Subcutaneous abdominal adipose tissue (tissue), 5 donors: ENCODE results near the gene HUNK.

ENCODE experiments used
- H3K27ac ChIP-seq: one replicate; pipeline ENCODE4 v1.7.0; 2013; ENCODE audit warnings: low read depth, mild to moderate bottlenecking, inconsistent platforms, low read length, moderate library complexity
- H3K27me3 ChIP-seq, 5 donors: one replicate each; pipeline ENCODE4 v1.7.0; 2013; ENCODE audit warnings: low read length in 5 of 5, inconsistent platforms in 1 of 5; ENCODE audit not compliant: control insufficient read depth in 5 of 5, insufficient read depth in 4 of 5
- H3K36me3 ChIP-seq, 5 donors: one replicate each; pipeline ENCODE4 v1.7.0; 2013; ENCODE audit warnings: low read length in 5 of 5; ENCODE audit not compliant: control insufficient read depth in 5 of 5, insufficient read depth in 5 of 5
- H3K4me1 ChIP-seq, 5 donors: one replicate each; pipeline ENCODE4 v1.7.0; 2013; ENCODE audit warnings: low read length in 5 of 5, mild to moderate bottlenecking in 3 of 5, moderate library complexity in 1 of 5; ENCODE audit not compliant: control insufficient read depth in 5 of 5, insufficient read depth in 5 of 5
- H3K4me3 ChIP-seq, 5 donors: one replicate each; pipeline ENCODE4 v1.7.0; 2013; ENCODE audit warnings: low read length in 5 of 5, low read depth in 1 of 5
- H3K9ac ChIP-seq, 5 donors: one replicate each; pipeline ENCODE4 v1.7.0; 2013; ENCODE audit warnings: low read length in 5 of 5, mild to moderate bottlenecking in 4 of 5, moderate library complexity in 3 of 5
- H3K9me3 ChIP-seq, 5 donors: one replicate each; pipeline ENCODE4 v1.7.0; 2013; ENCODE audit warnings: low read length in 5 of 5; ENCODE audit not compliant: control insufficient read depth in 5 of 5
- donor health status: healthy.
- donor health status: healthy.
- donor health status: healthy.
- donor health status: healthy.
- donor health status: healthy.

Gene HUNK

DNA sequence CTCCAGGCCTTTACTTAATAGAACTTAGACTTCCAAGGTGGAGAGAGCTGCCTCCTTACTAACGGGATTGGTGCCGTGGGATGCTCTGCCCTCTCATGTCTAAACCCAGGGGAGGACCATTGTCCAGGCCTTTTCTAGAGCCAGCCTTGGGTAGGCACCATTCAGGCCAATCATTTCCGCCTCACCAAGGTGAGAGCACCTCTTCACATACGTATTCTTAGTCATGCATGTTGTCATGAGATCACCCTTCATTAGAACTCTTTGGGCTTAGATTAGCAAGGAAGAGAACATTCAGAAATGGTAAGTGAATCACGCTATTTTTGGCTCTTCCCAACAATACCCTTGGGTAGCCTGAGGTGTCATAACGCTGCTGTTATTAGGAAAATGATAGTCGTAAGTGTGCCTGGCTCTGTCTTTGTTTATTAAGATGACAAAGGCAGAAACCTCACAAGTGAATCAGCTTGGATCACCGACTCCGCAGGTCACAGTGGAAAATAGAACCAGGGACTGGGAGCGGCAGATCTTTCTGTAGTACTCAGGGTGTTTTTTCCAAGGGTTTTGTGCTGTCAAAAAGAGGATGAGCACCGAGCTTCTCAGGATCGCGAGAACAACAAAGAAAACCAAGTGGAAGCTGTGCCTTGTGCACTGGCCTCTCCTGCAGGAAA is 55.0 kb downstream of the HUNK start:
- Histone ChIP-seq H3K4me1 (no peaks in the 10 kb centered on the region), H3K27ac (no peak overlapping the region), H3K27me3 (peaks cover 0 to 8% (median 0%) of the 10 kb centered on the region in 5 donors), H3K36me3 (no peaks in the 10 kb centered on the region), H3K4me3 (no peak overlapping the region), H3K9ac (no peak overlapping the region), H3K9me3 (peaks cover 0 to 6% (median 3%) of the 10 kb centered on the region in 5 donors)

DNA sequence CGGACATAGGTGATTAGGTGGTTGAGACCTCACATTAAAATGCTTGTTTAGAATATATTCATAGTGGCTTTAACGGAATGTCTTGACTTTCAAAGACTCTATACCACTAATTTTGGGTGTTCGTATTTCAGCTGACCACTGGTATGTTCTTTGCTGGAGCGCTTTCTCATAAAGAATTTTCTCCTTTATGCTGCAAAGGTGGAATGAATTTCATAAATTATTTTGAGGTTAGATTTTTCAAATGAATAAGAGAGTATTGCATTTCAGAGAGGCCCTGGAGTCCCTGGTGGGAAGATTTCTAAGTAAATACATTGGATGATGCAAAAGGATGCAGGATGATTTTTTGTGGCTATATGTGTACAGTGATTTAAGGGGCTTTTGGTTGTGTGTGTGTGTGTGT is 55.8 kb downstream of the HUNK start:
- no peak overlapping the region for H3K4me3 ChIP-seq
- no peak overlapping the region for H3K27ac ChIP-seq
- H3K4me1 ChIP-seq = no peaks in the 10 kb centered on the region
- no peaks in the 10 kb centered on the region for H3K36me3 ChIP-seq
- H3K27me3 ChIP-seq = peaks cover 0 to 8% (median 0%) of the 10 kb centered on the region in 5 donors
- H3K9me3 ChIP-seq = peaks cover 0 to 6% (median 3%) of the 10 kb centered on the region in 5 donors
- H3K9ac ChIP-seq = no peak overlapping the region

DNA sequence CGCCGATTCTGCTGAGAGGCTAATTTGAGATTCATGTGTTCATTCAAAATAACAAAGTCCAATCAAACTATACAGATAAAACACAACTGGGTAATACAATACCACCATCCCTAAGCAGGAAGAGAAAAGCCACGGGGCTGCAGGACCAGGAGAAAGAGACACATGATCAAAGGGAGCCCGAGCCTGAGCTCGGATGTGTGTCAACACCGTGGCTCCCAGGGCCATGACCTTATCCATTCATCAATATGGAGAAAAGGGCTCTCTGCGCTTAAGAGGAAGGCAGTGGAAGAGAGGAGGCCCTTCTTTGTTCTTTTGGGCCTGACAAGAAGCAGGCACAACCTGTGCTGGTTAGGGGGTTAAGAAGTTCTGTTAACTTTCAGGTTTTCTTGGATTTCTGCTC is 56.7 kb downstream of the HUNK start:
- peaks cover 0 to 6% (median 3%) of the 10 kb centered on the region in 5 donors for H3K9me3 ChIP-seq
- peaks cover 0 to 8% (median 0%) of the 10 kb centered on the region in 5 donors for H3K27me3 ChIP-seq
- H3K27ac ChIP-seq = no peak overlapping the region
- no peaks in the 10 kb centered on the region for H3K4me1 ChIP-seq
- no peak overlapping the region for H3K4me3 ChIP-seq
- H3K9ac ChIP-seq = no peak overlapping the region
- H3K36me3 ChIP-seq = no peaks in the 10 kb centered on the region

DNA sequence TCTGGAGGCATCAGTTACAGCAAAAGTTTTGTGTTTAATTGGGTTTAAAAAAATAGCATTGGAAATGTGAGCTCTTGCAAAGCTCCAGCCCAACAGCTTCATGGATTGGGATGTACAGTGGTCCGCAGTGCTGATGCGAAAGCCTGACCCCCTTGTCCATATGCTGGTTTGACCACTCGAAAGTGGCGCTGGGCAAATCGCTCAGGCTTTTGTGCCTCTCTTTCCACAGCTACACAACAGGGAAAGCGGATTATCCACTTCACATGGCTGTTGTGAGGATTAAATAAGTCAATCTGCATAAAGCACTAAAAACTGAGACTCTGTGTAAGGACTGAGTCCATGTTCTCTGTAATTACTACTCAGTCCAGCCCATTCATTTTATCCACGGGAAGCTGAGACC is 57.2 kb downstream of the HUNK start:
- H3K27ac ChIP-seq = no peak overlapping the region
- H3K36me3 ChIP-seq = no peaks in the 10 kb centered on the region

DNA sequence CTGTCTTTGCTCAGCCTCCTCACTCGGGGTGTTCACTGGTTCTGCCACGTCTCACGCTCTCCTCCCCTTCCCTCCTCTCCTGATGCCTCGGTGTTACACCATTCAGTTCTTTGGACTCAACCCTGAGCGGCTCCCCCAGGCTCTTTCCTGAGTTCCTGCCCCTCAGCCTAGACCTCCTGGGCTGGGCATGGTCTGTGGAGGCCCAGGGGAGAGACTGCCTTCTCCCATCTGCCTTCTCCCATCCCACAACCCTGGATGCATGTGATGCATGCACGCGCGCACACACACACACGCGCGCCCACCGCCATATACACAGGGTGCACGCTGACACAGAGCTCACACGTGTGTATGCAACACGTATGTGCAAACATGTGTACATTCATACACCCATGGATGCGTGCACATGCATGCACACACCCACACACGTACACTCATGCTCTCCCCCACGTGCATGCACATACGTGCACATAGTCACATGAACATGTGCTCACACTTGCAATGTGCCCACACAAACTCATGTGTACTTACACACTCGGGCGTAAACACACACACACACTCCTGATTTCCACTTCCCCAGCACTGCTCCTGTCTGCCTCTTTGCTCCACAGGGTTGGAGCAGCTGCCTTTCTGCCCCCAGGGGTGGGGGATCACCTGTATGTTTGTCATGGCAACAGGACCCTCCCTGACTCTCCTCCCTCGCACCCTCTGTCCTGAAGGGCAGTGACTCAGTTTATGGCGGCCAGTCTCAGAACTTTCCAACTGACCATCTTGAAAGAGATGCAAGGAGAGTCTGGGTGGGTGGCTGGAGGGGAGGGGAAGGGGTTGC is 59.0 kb downstream of the HUNK start:
- Histone ChIP-seq H3K27me3 (peaks cover 0 to 8% (median 0%) of the 10 kb centered on the region in 5 donors), H3K4me1 (no peaks in the 10 kb centered on the region), H3K36me3 (no peaks in the 10 kb centered on the region), H3K27ac (no peak overlapping the region), H3K4me3 (no peak overlapping the region), H3K9ac (no peak overlapping the region), H3K9me3 (no peaks in the 10 kb centered on the region)

More for the DNA sequence above, 57.2 kb downstream of the HUNK start:
- H3K4me3 ChIP-seq = no peak overlapping the region
- no peaks in the 10 kb centered on the region for H3K4me1 ChIP-seq
- H3K9me3 ChIP-seq = peaks cover 0 to 6% (median 3%) of the 10 kb centered on the region in 5 donors
- peaks cover 0 to 8% (median 0%) of the 10 kb centered on the region in 5 donors for H3K27me3 ChIP-seq
- no peak overlapping the region for H3K9ac ChIP-seq

DNA sequence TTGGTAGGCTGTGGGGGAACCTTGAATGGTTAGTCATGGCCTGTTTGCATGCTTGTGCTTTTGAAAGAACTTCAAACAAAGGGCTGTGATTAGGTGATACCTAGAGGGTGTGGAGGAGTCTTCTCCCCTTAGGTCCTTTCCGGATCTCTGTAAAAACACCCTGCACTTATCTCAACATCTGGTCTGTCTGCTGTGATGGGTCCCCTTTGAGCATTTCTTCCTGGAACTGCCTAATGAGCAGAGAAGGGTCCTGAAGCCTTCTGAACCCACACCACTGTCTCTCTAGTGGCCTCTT is 59.6 kb downstream of the HUNK start:
- Histone ChIP-seq H3K9me3 (no peaks in the 10 kb centered on the region), H3K4me3 (no peak overlapping the region), H3K36me3 (no peaks in the 10 kb centered on the region), H3K27me3 (peaks cover 0 to 8% (median 0%) of the 10 kb centered on the region in 5 donors), H3K9ac (no peak overlapping the region), H3K27ac (no peak overlapping the region), H3K4me1 (no peaks in the 10 kb centered on the region)

DNA sequence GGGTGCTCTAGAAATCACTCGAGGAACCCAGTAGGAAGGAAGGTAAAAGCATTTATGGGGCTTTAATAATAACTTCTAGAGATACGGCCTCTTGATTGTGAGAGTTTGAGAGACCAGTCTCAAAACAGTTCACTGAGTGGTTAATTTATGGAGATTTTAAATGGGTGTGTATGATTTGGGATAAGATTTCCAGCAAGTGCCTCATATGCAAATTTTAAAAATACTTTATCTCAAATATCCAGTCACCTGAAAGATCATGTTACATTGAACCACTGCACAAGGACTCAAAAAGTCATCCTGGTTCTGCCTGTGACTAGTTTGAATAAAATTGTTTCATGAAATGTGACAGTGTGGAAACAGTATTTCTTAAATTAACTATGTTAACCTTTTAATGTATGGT is 64.5 kb downstream of the HUNK start:
- no peak overlapping the region for H3K27ac ChIP-seq
- no peaks in the 10 kb centered on the region for H3K9me3 ChIP-seq
- no peak overlapping the region for H3K4me3 ChIP-seq

DNA sequence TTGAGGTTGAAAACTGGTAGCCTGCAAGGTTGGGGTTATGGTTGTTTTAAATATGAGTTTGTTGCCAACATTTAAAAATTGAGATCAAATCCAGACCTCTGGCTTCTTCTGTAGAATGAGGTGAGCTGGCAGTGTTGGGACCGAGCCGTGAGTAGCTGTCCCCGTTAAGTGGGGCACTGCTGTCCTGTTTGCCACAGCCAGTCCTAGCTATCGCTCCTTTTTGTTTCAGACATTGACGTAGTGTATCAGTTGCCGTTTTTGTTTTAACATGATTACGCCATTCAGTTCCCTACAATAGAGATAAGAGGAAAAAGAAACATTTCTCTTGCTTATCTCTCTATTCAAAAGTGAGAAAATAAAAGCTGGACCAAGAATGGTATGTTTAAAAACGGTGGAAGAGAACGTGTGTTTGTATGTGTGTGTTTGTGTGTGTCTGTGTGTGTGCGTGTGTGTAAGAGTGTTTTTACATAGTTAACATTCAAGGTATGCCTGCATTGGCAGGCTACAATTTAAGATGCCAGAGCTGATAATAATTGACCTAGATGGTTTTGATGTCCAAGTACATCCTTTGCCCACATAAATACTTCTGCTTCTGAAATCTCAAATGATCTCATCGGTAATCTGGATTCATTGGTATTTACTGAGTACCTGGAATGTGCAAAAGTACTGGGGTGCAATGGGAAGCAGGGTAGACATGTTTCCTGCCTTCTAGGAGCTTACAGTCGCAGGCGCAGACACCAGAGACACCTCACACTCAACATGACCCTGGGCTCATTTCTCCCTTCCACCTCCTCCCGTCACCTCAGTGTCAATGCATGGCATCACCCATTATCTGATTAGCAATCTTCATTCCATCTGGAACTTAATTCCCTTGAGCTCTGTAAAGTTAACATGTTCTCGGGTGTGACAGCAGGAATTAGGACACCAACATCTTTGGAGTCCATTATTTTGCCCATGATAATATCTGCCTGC is 65.8 kb downstream of the HUNK start:
- H3K9ac ChIP-seq = no peak overlapping the region
- no peaks in the 10 kb centered on the region for H3K9me3 ChIP-seq
- H3K4me3 ChIP-seq = no peak overlapping the region
- no peaks in the 10 kb centered on the region for H3K4me1 ChIP-seq
- H3K27me3 ChIP-seq = no peaks in the 10 kb centered on the region
- H3K27ac ChIP-seq = no peak overlapping the region
- H3K36me3 ChIP-seq = no peaks in the 10 kb centered on the region

More for the DNA sequence above, 64.5 kb downstream of the HUNK start:
- H3K27me3 ChIP-seq = peaks cover 0 to under 1% (median 0%) of the 10 kb centered on the region in 5 donors
- no peaks in the 10 kb centered on the region for H3K4me1 ChIP-seq
- no peak overlapping the region for H3K9ac ChIP-seq
- no peaks in the 10 kb centered on the region for H3K36me3 ChIP-seq

DNA sequence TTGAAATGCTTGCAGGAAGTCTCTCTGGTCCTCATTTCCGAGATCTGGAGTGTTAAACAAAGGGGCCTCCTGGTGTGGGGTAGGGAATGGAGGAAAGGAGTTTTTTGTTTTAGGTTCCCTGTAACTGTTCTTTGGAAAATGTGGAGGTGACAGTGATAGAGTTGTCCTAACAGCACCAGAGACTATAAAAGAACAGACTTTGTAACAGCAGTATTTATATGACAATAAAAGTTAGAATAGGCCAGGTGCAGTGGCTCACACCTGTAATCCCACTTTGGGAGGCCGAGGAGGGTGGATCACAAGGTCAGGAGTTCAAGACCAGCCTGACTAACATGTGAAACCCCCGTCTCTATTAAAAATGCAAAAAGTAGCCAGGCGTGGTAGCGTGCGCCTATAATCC is 68.9 kb downstream of the HUNK start:
- H3K27ac ChIP-seq = no peak overlapping the region
- no peak overlapping the region for H3K4me3 ChIP-seq
- peaks cover 0 to 2% (median 0%) of the 10 kb centered on the region in 5 donors for H3K27me3 ChIP-seq
- H3K9ac ChIP-seq = no peak overlapping the region
- H3K9me3 ChIP-seq = no peaks in the 10 kb centered on the region
- H3K4me1 ChIP-seq = no peaks in the 10 kb centered on the region
- H3K36me3 ChIP-seq = no peaks in the 10 kb centered on the region
